ENCODE results near the gene TDRD6.

Gene TDRD6

GRCh38 chr6:46745973-46746372 is 58.3 kb downstream of the TDRD6 start:
- TF ChIP-seq CTCF (IDR thresholded peaks at IDR 0.05) (no peak), ZFX (IDR thresholded peaks at IDR 0.05; ENCODE audit: borderline replicate concordance) (no peak)
- H3K27ac ChIP-seq, result no peak overlapping the region

GRCh38 chr6:46746696-46747095 is 59.0 kb downstream of the TDRD6 start, which contains the start of gene ANKRD66:
Gene ANKRD66, plus strand, starts transcription at chr6:46746933. Its CDS starts 5,016 bp downstream, at chr6:46751949.
- TF ChIP-seq CTCF (IDR thresholded peaks at IDR 0.05) (no peak), ZFX (IDR thresholded peaks at IDR 0.05; ENCODE audit: borderline replicate concordance) (no peak)
- H3K27ac ChIP-seq, result no peak within 1 kb of the TSS

- no peak overlapping the region for H3K27ac ChIP-seq
- TF ChIP-seq CTCF (IDR thresholded peaks at IDR 0.05) (no peak), ZFX (IDR thresholded peaks at IDR 0.05; ENCODE audit: borderline replicate concordance) (no peak)
Measured at GRCh38 chr6:46748940-46749503, 61.3 kb downstream of the TDRD6 start.

- TF ChIP-seq ZFX (IDR thresholded peaks at IDR 0.05; ENCODE audit: borderline replicate concordance) (no peak), CTCF (IDR thresholded peaks at IDR 0.05) (no peak)
- no peak overlapping the region for H3K27ac ChIP-seq
Measured at GRCh38 chr6:46749731-46750130, 62.0 kb downstream of the TDRD6 start.

GRCh38 chr6:46751658-46752057 is 64.0 kb downstream of the TDRD6 start:
- TF ChIP-seq ZFX (IDR thresholded peaks at IDR 0.05; ENCODE audit: borderline replicate concordance), result no peak
- no peak for TF ChIP-seq CTCF (IDR thresholded peaks at IDR 0.05)
- no peak overlapping the region for H3K27ac ChIP-seq
